K562 (cell line): ENCODE measurements around the gene PSMD7. TPM values are rescaled to one million over a fixed set of nuclear protein-coding genes. Genes with fewer than 3 reads are reported as not detected.
A peak's percentile ranks its signal among the peaks of the same experiment; 100 is the strongest.

Source experiments
- BACH1 ChIP-seq: fragments of 200-800 bp; sonication (Bioruptor generic); IDR thresholded peaks from 2 replicates; pipeline ENCODE4 v1.6.1; 2016; ENCODE audit warnings: missing genetic modification characterization, missing compliant biosample characterization
- BCOR ChIP-seq: fragments of 450-650 bp; IDR thresholded peaks from 2 replicates; pipeline ENCODE4 v1.6.1; 2016
- BRCA1 ChIP-seq, 2 experiments: fragments of 450-650 bp in 1 of 2; sonication (generic) in 1 of 2; formaldehyde crosslinking in 1 of 2; IDR thresholded peaks; 2 replicates each; pipeline versions ENCODE4 v1.5.0 to v1.6.1; 2017 to 2020; ENCODE audit warnings: mild to moderate bottlenecking in 1 of 2, missing genetic modification reagents in 1 of 2
- EGR1 ChIP-seq: fragments of 450-650 bp; conservative IDR thresholded peaks from 2 replicates; pipeline ENCODE4 v1.6.1; 2017; ENCODE audit warnings: mild to moderate bottlenecking
- EP400 ChIP-seq: fragments of 450-650 bp; IDR thresholded peaks from 2 replicates; pipeline ENCODE4 v1.6.1; 2017; ENCODE audit warnings: antibody characterized with exemption, mild to moderate bottlenecking, moderate library complexity
- GTF2F1 ChIP-seq: IDR thresholded peaks from 2 replicates; pipeline ENCODE4 v1.6.1; 2011; ENCODE audit warnings: low read depth, low read length, improper control_type of control experiment
- HDAC2 ChIP-seq: fragments of 450-650 bp; IDR thresholded peaks from 2 replicates; pipeline ENCODE4 v1.6.1; 2016; ENCODE audit warnings: mild to moderate bottlenecking
- HES1 ChIP-seq: fragments of 450-650 bp; IDR thresholded peaks from 2 replicates; pipeline ENCODE4 v1.6.1; 2016; ENCODE audit warnings: low read depth, mild to moderate bottlenecking, moderate library complexity
- HNRNPL ChIP-seq: fragments of 200-400 bp; formaldehyde crosslinking; IDR thresholded peaks from 2 replicates; pipeline ENCODE4 v1.6.1; 2017; ENCODE audit warnings: low read depth, mild to moderate bottlenecking, low read length
- ILF3 ChIP-seq: fragments of 450-650 bp; IDR thresholded peaks from 2 replicates; pipeline ENCODE4 v1.6.1; 2018; ENCODE audit warnings: antibody characterized with exemption, mild to moderate bottlenecking, moderate library complexity, borderline replicate concordance
- PYGO2 ChIP-seq: fragments of 450-650 bp; IDR thresholded peaks from 2 replicates; pipeline ENCODE4 v1.6.1; 2016; ENCODE audit warnings: mild to moderate bottlenecking, missing genetic modification characterization, moderate library complexity, missing compliant biosample characterization
- RBFOX2 ChIP-seq: fragments of 200-400 bp; formaldehyde crosslinking; IDR thresholded peaks from 2 replicates; pipeline ENCODE4 v1.6.1; 2017; ENCODE audit warnings: low read depth, mild to moderate bottlenecking, low read length, moderate library complexity
- RBM14 ChIP-seq: fragments of 200-400 bp; formaldehyde crosslinking; IDR thresholded peaks from 2 replicates; pipeline ENCODE4 v1.6.1; 2018; ENCODE audit warnings: low read depth, mild to moderate bottlenecking, low read length, moderate library complexity, borderline replicate concordance; ENCODE audit not compliant: insufficient read depth
- RUNX1 ChIP-seq: sonication (generic); IDR thresholded peaks from 2 replicates; pipeline ENCODE4 v1.6.1; 2016; ENCODE audit warnings: antibody characterized with exemption, low read depth
- SIX5 ChIP-seq, 2 experiments: IDR thresholded peaks; 2 replicates each; pipeline ENCODE4 v1.6.1; 2011; ENCODE audit warnings: low read length in 2 of 2, borderline replicate concordance in 1 of 2, low read depth in 1 of 2, mild to moderate bottlenecking in 1 of 2, moderate library complexity in 1 of 2; ENCODE audit not compliant: insufficient read depth in 1 of 2
- SMARCC2 ChIP-seq: fragments of 450-650 bp; IDR thresholded peaks from 2 replicates; pipeline ENCODE4 v1.6.1; 2017; ENCODE audit warnings: antibody characterized with exemption, moderate library complexity, mild to moderate bottlenecking, low read depth
- STAT5B ChIP-seq: fragments of 250-450 bp; sonication (Bioruptor Pico); IDR thresholded peaks from 2 replicates; pipeline ENCODE4 v1.8.0; 2021; ENCODE audit warnings: mild to moderate bottlenecking, inconsistent platforms
- TARDBP ChIP-seq: fragments of 450-650 bp; IDR thresholded peaks from 2 replicates; pipeline ENCODE4 v1.6.1; 2016
- TEAD2 ChIP-seq: fragments of 450-650 bp; IDR thresholded peaks from 2 replicates; pipeline ENCODE4 v1.6.1; 2016; ENCODE audit warnings: missing genetic modification characterization, control low read depth, missing compliant biosample characterization
- THRAP3 ChIP-seq: fragments of 450-650 bp; IDR thresholded peaks from 2 replicates; pipeline ENCODE4 v1.6.1; 2016; ENCODE audit warnings: mild to moderate bottlenecking, inconsistent platforms, borderline replicate concordance
- ZNF316 ChIP-seq: fragments of 450-650 bp; IDR thresholded peaks from 2 replicates; pipeline ENCODE4 v1.6.1; 2016
- polyA plus RNA-seq, 8 experiments: library from polyadenylated mRNA; depleted of rRNA in 4 of 8; stranded (reverse) in 5 of 8; unstranded in 3 of 8; fragments of >200 nt; fragmentation: Nextera tagmentation in 2 of 8; fragmentation: Illumina TruSeq in 1 of 8; extraction: Ambion mirVana in 2 of 8; extraction: Trizol in 1 of 8; gene quantifications; 2 replicates each; pipeline versions ENCODE4 v1.2.1 to v1.2.3, GENCODE V29; 2011 to 2014; ENCODE audit warnings: inconsistent platforms in 1 of 8, missing spikeins in 1 of 8
- total RNA-seq, 7 experiments: library from RNA; depleted of rRNA in 6 of 7; stranded (reverse); fragments of >200 nt in 6 of 7; fragmentation: Illumina TruSeq in 2 of 7; extraction: Trizol in 2 of 7; gene quantifications; 2 replicates each; pipeline versions ENCODE4 v1.2.1 to v1.2.3, GENCODE V29; 2011 to 2021; ENCODE audit warnings: low replicate concordance in 1 of 7
- TF ChIP-seq, protein P1 (sequence below): fragments of 450-650 bp; IDR thresholded peaks from 2 replicates; pipeline ENCODE4 v1.6.1; 2016; ENCODE audit warnings: low read depth

The PSMD7 gene
- total and polyA plus RNA-seq, 9 of the 15 experiments (the other 6 are each of a cell fraction or from before 2014, with no cell fraction given): 100 to 226 (median 156) TPM

DNA sequence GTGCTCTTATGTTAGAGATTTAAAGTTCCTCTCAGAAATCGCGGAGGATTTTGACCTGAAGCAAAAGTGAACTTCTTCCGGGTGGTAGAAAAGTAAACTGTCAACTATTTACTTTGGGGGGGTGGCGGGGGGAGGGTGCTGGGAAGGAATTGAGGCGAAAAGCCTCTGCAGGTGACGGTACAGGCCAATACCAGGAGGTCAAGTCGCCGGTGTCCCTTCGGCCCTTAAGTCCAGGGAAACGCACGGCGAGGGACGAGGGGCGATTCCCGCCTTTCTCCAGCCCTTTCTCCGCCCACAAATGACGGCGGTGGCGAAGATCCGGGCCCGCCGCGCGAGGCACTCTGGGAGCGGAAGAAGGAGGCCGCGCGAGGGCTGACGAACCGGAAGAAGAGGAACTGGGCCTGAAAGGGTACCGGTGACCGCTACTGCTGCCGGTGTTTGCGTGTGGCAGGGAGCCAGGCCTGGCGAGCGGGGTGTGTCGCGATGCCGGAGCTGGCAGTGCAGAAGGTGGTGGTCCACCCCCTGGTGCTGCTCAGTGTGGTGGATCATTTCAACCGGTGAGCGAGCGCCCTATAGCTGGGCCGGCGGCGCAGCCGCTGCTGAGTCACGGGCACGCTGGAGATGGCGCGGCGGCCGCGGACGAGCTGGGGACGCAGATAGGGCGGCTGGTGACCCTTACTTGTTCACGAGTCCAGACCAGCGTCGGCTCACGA lies at the start of gene PSMD7 (continued):
- TF ChIP-seq, protein P1, sequence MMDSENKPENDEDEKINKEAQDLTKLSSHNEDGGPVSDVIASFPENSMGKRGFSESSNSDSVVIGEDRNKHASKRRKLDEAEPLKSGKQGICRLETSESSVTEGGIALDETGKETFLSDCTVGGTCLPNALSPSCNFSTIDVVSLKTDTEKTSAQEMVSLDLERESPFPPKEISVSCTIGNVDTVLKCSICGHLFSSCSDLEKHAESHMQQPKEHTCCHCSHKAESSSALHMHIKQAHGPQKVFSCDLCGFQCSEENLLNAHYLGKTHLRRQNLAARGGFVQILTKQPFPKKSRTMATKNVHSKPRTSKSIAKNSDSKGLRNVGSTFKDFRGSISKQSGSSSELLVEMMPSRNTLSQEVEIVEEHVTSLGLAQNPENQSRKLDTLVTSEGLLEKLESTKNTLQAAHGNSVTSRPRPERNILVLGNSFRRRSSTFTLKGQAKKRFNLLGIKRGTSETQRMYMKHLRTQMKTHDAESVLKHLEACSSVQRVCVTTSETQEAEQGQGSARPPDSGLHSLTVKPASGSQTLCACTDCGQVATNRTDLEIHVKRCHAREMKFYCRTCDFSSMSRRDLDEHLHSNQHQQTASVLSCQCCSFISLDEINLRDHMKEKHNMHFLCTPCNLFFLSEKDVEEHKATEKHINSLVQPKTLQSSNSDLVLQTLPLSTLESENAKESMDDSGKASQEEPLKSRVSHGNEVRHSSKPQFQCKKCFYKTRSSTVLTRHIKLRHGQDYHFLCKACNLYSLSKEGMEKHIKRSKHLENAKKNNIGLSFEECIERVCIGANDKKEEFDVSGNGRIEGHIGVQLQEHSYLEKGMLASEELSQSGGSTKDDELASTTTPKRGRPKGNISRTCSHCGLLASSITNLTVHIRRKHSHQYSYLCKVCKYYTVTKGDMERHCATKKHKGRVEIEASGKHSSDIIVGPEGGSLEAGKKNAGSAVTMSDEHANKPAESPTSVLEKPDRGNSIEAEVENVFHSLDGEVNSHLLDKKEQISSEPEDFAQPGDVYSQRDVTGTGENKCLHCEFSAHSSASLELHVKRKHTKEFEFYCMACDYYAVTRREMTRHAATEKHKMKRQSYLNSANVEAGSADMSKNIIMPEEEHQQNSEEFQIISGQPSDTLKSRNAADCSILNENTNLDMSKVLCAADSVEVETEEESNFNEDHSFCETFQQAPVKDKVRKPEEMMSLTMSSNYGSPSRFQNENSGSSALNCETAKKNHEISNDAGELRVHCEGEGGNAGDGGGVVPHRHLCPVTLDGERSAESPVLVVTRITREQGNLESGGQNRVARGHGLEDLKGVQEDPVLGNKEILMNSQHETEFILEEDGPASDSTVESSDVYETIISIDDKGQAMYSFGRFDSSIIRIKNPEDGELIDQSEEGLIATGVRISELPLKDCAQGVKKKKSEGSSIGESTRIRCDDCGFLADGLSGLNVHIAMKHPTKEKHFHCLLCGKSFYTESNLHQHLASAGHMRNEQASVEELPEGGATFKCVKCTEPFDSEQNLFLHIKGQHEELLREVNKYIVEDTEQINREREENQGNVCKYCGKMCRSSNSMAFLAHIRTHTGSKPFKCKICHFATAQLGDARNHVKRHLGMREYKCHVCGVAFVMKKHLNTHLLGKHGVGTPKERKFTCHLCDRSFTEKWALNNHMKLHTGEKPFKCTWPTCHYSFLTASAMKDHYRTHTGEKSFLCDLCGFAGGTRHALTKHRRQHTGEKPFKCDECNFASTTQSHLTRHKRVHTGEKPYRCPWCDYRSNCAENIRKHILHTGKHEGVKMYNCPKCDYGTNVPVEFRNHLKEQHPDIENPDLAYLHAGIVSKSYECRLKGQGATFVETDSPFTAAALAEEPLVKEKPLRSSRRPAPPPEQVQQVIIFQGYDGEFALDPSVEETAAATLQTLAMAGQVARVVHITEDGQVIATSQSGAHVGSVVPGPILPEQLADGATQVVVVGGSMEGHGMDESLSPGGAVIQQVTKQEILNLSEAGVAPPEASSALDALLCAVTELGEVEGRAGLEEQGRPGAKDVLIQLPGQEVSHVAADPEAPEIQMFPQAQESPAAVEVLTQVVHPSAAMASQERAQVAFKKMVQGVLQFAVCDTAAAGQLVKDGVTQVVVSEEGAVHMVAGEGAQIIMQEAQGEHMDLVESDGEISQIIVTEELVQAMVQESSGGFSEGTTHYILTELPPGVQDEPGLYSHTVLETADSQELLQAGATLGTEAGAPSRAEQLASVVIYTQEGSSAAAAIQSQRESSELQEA: no peak
- TF ChIP-seq RBM14: no peak
- TF ChIP-seq HNRNPL: 0 out of 2 replicates have a peak, but pooled peaks have one; percentile 62
- peak; percentile 37 for TF ChIP-seq EGR1
- TF ChIP-seq EP400: peak; percentile 99
- TF ChIP-seq HDAC2: peak; percentile 18; the same call in 1 of the 2 replicates
- no peak; the same call in 1 of the 2 replicates for TF ChIP-seq RUNX1
- TF ChIP-seq BRCA1 (IDR thresholded peaks at IDR 0.05): no peak
- no peak for TF ChIP-seq BRCA1 (CRISPR knock-in tag; IDR thresholded peaks at IDR 0.05)
- 0 out of 2 replicates have a peak, but pooled peaks have one; percentile 49 for TF ChIP-seq TARDBP
- no peak for TF ChIP-seq SMARCC2
- no peak for TF ChIP-seq THRAP3
- TF ChIP-seq ILF3: no peak
- 0 out of 2 replicates have a peak, but pooled peaks have one; percentile 30 for TF ChIP-seq BCOR
- TF ChIP-seq TEAD2: no peak
- peak; percentile 73; the same call in 1 of the 2 replicates for TF ChIP-seq BACH1 (tag)
- no peak for TF ChIP-seq HES1
- no peak for TF ChIP-seq STAT5B (CRISPR knock-in tag)
- no peak for TF ChIP-seq PYGO2 (tag)
- 0 out of 2 replicates have a peak, but pooled peaks have one; percentile 28 for TF ChIP-seq GTF2F1
- no peak for TF ChIP-seq SIX5 (IDR thresholded peaks at IDR 0.05; ENCODE audit: borderline replicate concordance in 1 of 2, insufficient read depth in 1 of 2, low read depth in 1 of 2, low read length in 2 of 2)
- peak; percentile 98 for TF ChIP-seq RBFOX2
- TF ChIP-seq ZNF316: peak; percentile 95
